GM19463 (cell line): ENCODE measurements around the gene IFITM1.
"Not testable (repeated sequence)": the region's sequence is repeated elsewhere in the genome, so short reads cannot be mapped to it uniquely, and the experiment has no call there.

ENCODE experiments used
- ATAC-seq: cut with Tn5 transposase; IDR thresholded peaks from one replicate; pipeline ENCODE4 v1.9.1; 2021; ENCODE audit warnings: mild to moderate bottlenecking, moderate library complexity; ENCODE audit not compliant: unreplicated experiment

IFITM1 gene

GRCh38 chr11:362642-363442 lies 49.0 kb downstream of the IFITM1 start:
- no peak for ATAC-seq

DNA sequence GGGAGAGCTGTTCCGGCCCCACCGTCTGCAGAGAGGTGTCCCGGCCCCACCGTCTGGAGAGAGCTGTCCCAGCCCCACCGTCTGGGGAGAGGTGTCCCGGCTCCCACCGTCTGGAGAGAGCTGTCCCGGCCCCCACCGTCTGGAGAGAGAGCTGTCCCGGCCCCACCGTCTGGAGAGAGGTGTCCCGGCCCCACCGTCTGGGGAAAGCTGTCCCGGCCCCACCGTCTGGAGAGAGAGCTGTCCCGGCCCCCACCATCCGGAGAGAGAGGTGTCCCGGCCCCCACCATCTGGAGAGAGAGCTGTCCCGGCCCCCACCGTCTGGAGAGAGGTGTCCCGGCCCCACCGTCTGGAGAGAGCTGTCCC lies 49.6 kb downstream of the IFITM1 start:
- ATAC-seq: not testable (repeated sequence)

- ATAC-seq: no peak
Measured at GRCh38 chr11:363948-364761, 50.3 kb downstream of the IFITM1 start.
